SK-N-DZ (cell line): ENCODE data around the gene CRIP1.

Experiments used
- DNase-seq: peaks from one replicate; pipeline ENCODE4 v3.0.0-alpha.2; 2015; ENCODE audit warnings: low spot score

CRIP1 gene

GRCh38 chr14:105531894-105532623 is 45.4 kb downstream of the CRIP1 start:
- DNase-seq: no peak

GRCh38 chr14:105532735-105533141 is 46.1 kb downstream of the CRIP1 start:
- peak; percentile 35 for DNase-seq

- DNase-seq: no peak
These were observed 46.7 kb downstream of the CRIP1 start for GRCh38 chr14:105533391-105533790.

DNA sequence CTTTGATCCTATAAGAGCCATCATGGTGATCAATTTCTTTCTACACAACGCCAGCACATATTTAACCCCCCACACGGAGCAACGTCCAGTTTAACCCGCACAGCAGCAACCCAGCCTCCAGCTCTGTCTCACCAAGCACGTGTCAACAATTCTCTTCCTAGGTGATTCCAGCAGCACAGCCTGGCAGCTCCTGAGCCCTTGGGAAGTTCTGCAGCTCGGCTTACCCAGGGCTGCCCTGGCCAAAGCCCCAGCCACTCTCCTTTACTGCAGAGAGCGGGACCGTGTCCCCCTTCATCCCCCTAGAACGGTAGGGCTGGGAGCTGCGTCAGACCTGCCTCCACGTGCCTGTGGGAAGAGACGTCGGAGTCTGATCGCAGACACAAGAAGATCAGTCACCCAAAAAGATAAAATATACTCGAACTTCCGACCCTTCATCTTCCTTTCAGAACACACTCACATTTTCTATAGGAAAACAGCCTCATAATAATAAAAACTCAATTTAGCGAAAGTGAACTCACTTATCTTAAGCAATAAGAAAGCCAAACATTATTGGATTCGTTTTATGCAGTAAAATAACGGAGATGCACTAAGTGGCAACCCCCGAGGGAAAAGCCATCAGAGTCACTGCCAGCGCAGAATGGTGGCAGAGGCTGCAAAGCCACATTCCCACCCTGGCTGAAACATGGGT is 47.3 kb downstream of the CRIP1 start:
- no peak for DNase-seq

DNA sequence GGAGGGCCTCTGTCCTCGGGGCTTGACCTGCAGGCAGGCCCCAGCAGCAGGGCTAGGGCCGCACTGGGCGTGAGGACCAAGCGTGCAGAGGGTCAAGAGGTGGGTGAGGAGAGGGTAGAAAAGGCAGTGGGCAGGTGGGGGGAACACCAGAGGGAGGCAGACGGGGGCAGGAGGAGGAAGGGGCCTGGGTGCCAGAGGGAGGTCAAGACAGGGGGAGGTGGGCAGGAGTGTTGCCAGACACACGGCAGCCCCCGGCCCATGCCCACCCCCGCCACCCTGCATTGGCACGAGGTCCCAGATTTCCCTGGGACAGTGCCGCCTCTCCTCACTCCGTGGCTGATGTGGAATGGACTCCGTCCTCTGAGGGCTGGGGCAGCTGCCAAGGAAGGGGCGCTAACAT is 47.9 kb downstream of the CRIP1 start:
- no peak for DNase-seq

- no peak for DNase-seq
These were observed 49.4 kb downstream of the CRIP1 start for GRCh38 chr14:105536051-105536450.

DNA sequence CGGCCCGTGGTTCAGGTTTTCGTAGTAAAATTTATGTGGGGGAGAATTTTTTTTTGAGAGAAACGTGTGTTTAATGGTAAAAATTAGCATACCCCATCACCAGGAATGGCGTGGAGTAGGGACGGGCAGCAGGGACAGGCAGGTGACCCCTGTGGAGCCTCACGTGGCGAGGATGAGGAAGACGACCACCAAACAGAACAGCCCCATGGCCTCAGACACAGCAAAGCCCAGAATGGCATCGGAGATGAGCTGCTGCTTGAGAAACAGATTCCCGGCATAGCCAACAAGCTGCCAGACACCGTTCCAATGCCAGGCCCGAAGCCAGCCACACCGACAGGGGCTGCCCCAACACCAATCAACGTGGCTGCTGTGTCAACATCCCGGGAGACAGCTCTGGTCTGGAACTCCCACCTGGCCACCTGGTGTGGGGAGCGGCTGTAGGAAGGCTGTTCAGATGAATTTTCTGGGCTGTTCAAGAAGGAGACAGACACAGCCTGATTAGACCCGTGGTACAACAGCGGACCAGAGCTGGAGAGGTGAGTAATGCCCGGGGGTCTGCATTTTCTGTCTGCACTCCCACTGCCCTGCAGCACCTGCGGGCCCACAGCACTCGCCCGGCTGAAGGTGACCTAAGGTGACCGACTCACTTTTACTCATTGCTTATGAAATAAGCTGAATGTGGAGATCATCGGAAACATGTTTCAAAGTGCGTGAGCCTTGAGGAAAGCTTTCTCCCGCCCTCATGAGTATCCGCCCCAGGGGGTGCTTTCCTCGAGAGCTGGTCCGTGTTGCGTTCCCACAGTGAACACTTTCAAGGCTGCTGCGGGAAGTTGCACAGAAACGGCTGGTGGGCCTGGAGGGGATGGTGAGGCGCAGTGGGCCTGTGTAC is 50.2 kb downstream of the CRIP1 start:
- no peak for DNase-seq

- no peak for DNase-seq
These were observed 51.1 kb downstream of the CRIP1 start for GRCh38 chr14:105537580-105538474.
